ENCODE measurements around the gene OTOG. TPM values are rescaled to one million over a fixed set of nuclear protein-coding genes. Genes with fewer than 3 reads are reported as not detected.

OTOG gene
- total and polyA plus RNA-seq, 2 donors (not counting 3 experiments of a cell fraction or from before 2014, with no cell fraction given): not detected

DNA sequence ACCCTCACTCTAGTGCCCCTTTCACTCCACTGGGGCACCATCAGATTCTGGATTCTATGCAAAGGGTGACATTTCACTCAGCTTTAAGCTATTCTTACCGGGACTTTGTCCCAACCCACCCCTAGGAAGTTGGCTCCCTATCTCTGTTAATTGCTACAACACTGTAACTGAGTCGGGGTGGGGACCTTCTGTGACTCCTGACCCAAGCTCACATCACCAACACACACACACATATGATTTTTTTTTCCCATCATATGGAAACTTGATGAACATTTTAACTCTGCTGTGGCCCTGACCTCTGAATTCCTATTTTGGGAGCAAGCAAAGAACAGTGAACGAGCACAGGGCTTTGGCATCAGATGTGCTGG, 19.4 kb upstream of the OTOG start:
- H3K4me3 ChIP-seq (replicated peaks in 1 of 3; ENCODE audit: insufficient read depth in 1 of 3, low read depth in 1 of 3, low read length in 3 of 3): no peak overlapping the region
- peaks cover 0 to 3% of the 10 kb centered on the region in 2 experiments for H3K27me3 ChIP-seq (ENCODE audit: control insufficient read depth in 2 of 2, insufficient read depth in 2 of 2, low read length in 2 of 2)
- intact Hi-C loops (cut with micrococcal nuclease) (no loop called here), dilution Hi-C loops (cut with MboI; ENCODE audit: extremely low pct_ligation_motif_present, low sequenced_read_pairs) (no loop called here)
- no peaks in the 10 kb centered on the region for H3K79me2 ChIP-seq (ENCODE audit: control insufficient read depth, insufficient read depth, low read length)
- no TSS peak for BruUV-seq (replicated peaks)
- no peaks in the 10 kb centered on the region for H3K36me3 ChIP-seq (ENCODE audit: control insufficient read depth in 2 of 2, extremely low read depth in 1 of 2, insufficient read depth in 2 of 2, low read length in 2 of 2)
- H3K4me1 ChIP-seq (ENCODE audit: control insufficient read depth, extremely low read depth, insufficient read depth, low read length): no peaks in the 10 kb centered on the region
- no peaks in the 10 kb centered on the region for H4K20me1 ChIP-seq (replicated peaks; ENCODE audit: control insufficient read depth, extremely low read depth, insufficient read depth, low read length)
- H3K9me1 ChIP-seq (replicated peaks; ENCODE audit: control insufficient read depth, extremely low read depth, insufficient read depth, low read length): no peaks in the 10 kb centered on the region
- no peak overlapping the region for H2AFZ ChIP-seq (ENCODE audit: low read depth, low read length)
- no peak overlapping the region for H3K4me2 ChIP-seq (ENCODE audit: insufficient read depth, low read length)
- DNase-seq (ENCODE audit: low read depth, low spot score) (no peak), FAIRE-seq (no peak)
- ChIA-PET POLR2A (no interaction called here), CTCF (interaction anchor here (0.6 to 4.0 kb wide), 35 partner anchors 8 to 742 kb away, joined by 3 to 128 read pairs (median 5); partner anchors contain the start of genes KCNJ11, OTOG and USH1C)
- no peak for TF ChIP-seq EZH2 (IDR thresholded peaks at IDR 0.05; ENCODE audit: borderline replicate concordance, low read depth, low read length, severe bottlenecking)
- TF ChIP-seq POLR2A (IDR thresholded peaks at IDR 0.05; ENCODE audit: low read depth, low read length): no peak
- no peak for TF ChIP-seq JUN (IDR thresholded peaks at IDR 0.05; ENCODE audit: borderline replicate concordance, insufficient read depth, insufficient read length, low read depth)
- TF ChIP-seq MYC (IDR thresholded peaks at IDR 0.05; ENCODE audit: low read depth, low read length): no peak
- TF ChIP-seq GATA2 (IDR thresholded peaks at IDR 0.05; ENCODE audit: insufficient read depth, insufficient read length, low read depth, low read length): no peak
- TF ChIP-seq, protein P1, sequence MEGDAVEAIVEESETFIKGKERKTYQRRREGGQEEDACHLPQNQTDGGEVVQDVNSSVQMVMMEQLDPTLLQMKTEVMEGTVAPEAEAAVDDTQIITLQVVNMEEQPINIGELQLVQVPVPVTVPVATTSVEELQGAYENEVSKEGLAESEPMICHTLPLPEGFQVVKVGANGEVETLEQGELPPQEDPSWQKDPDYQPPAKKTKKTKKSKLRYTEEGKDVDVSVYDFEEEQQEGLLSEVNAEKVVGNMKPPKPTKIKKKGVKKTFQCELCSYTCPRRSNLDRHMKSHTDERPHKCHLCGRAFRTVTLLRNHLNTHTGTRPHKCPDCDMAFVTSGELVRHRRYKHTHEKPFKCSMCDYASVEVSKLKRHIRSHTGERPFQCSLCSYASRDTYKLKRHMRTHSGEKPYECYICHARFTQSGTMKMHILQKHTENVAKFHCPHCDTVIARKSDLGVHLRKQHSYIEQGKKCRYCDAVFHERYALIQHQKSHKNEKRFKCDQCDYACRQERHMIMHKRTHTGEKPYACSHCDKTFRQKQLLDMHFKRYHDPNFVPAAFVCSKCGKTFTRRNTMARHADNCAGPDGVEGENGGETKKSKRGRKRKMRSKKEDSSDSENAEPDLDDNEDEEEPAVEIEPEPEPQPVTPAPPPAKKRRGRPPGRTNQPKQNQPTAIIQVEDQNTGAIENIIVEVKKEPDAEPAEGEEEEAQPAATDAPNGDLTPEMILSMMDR (IDR thresholded peaks at IDR 0.05; ENCODE audit: extremely low read depth in 1 of 2, insufficient read depth in 1 of 2, low read depth in 1 of 2, low read length in 2 of 2): no peak
- no peak for TF ChIP-seq POLR2AphosphoS5 (IDR thresholded peaks at IDR 0.05; ENCODE audit: insufficient read depth, low read depth, low read length)
- TF ChIP-seq, protein P2, sequence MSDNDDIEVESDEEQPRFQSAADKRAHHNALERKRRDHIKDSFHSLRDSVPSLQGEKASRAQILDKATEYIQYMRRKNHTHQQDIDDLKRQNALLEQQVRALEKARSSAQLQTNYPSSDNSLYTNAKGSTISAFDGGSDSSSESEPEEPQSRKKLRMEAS (IDR thresholded peaks at IDR 0.05; ENCODE audit: insufficient read depth, insufficient read length): no peak
- no peak for TF ChIP-seq FOS (IDR thresholded peaks at IDR 0.05; ENCODE audit: borderline replicate concordance, insufficient read depth, low read length)
- H3K9ac ChIP-seq (replicated peaks; ENCODE audit: extremely low read depth, insufficient read depth, low read length): no peak overlapping the region
- no peaks in the 10 kb centered on the region for H3K9me3 ChIP-seq (replicated peaks; ENCODE audit: control insufficient read depth, insufficient read depth, low read length)
- no peak overlapping the region for H3K27ac ChIP-seq (ENCODE audit: insufficient read depth, low read depth, low read length)

Measured in endothelial cell of umbilical vein (primary cell).